ENCODE data around the gene INCA1.

DNA sequence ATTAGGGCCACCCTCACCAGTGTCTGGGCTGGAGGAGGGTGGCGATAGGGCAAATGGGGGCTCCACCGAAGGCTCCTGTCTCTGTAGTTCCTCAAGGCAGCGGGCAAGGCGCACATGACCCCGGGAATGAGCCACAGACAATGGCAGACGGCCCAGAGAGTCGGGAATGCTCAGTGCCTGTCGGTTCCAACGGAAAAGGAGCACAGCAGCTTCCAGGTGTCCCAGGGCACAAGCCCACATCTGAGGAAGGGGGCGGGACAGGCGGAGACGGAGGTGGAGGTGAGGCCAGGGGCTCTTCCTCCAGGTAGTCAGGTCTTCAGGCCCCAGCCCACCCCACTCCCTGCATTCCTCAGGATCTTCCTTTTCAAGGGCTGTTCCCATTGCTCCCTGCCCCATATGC, 24.6 kb downstream of the INCA1 start:
- TF ChIP-seq, protein P1, sequence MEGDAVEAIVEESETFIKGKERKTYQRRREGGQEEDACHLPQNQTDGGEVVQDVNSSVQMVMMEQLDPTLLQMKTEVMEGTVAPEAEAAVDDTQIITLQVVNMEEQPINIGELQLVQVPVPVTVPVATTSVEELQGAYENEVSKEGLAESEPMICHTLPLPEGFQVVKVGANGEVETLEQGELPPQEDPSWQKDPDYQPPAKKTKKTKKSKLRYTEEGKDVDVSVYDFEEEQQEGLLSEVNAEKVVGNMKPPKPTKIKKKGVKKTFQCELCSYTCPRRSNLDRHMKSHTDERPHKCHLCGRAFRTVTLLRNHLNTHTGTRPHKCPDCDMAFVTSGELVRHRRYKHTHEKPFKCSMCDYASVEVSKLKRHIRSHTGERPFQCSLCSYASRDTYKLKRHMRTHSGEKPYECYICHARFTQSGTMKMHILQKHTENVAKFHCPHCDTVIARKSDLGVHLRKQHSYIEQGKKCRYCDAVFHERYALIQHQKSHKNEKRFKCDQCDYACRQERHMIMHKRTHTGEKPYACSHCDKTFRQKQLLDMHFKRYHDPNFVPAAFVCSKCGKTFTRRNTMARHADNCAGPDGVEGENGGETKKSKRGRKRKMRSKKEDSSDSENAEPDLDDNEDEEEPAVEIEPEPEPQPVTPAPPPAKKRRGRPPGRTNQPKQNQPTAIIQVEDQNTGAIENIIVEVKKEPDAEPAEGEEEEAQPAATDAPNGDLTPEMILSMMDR (IDR thresholded peaks at IDR 0.05): no peak
- no peak for TF ChIP-seq POLR2A (IDR thresholded peaks at IDR 0.05)

All from testis (tissue), 2 donors.